Fibroblast of peridontal ligament (primary cell): ENCODE measurements around the gene TPO.
"Not testable (repeated sequence)": the region's sequence is repeated elsewhere in the genome, so short reads cannot be mapped to it uniquely, and the experiment has no call there.

ENCODE experiments used
- DNase-seq: peaks from one replicate; pipeline ENCODE4 v3.0.0-alpha.2; 2010; ENCODE audit errors: extremely low read depth

TPO gene

GRCh38 chr2:1405124-1405523 lies 8.1 kb upstream of the TPO start:
- no peak for DNase-seq

GRCh38 chr2:1405967-1406366 lies 7.3 kb upstream of the TPO start:
- no peak for DNase-seq

GRCh38 chr2:1406434-1406833 lies 6.8 kb upstream of the TPO start:
- DNase-seq = no peak

- DNase-seq = no peak
Measured at GRCh38 chr2:1407950-1408675, 5.2 kb upstream of the TPO start.

DNA sequence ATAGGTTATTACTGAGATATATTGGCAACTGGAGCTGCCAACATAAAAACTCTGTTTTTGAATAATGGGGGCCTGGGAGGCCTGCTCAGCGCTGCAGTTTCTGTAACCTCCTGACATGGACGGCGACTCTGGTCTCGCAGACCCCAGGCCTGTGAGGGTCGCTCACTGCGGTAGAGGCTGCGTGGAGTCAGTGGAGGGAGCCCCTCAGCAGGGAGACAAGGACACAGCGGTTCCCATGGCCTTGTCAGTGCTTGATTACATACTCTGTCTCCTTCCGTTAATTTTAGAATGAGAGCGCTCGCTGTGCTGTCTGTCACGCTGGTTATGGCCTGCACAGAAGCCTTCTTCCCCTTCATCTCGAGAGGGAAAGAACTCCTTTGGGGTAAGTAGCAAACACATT lies 858 bp downstream of the TPO start:
- DNase-seq = no peak

- DNase-seq = not testable (repeated sequence)
Measured at GRCh38 chr2:1414901-1415300, 1.6 kb downstream of the TPO start.

- DNase-seq = no peak
Measured at GRCh38 chr2:1415501-1415900, 2.2 kb downstream of the TPO start.

DNA sequence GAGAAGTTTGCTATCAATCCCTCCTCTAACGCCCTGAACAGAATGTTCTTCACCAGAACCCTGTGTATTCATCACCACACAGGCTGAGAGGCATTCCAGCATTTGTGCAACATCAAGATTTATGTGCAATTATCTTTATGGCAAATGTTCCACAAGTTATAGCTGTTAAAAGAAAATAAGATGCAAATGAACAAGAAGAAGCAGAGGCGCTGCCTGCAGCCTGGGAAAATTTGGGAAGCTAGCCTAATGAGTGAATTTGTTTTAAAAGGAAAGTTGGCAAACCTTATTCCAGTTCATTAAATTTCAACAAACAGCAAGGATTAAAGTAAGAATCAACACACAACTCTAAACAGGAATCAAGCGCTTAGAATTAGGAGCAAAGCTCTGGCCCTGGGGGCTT lies 5.3 kb downstream of the TPO start:
- no peak for DNase-seq

- DNase-seq = no peak
Measured at GRCh38 chr2:1420746-1421480, 7.7 kb downstream of the TPO start.

DNA sequence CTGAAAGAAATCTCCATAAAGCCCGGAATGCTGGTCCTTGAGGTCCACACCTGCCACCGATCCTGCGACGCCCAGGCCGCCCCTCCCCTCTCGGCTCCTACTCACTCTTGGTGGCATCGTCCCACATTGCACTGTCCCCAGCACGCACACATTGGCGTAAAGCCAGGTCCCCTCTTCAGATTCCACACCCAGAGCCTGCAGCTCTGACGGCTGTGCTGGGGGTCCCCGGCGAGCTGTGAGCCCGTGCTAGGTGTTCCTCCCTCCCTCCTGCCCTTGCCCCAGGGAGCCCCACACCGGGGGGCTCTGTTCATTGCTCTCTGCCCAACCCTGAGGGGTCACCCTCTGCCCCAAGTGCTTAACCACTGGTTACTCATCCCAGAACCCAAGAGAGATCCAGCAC lies 8.5 kb downstream of the TPO start:
- no peak for DNase-seq

- no peak for DNase-seq
Measured at GRCh38 chr2:1422131-1422530, 8.9 kb downstream of the TPO start.

DNA sequence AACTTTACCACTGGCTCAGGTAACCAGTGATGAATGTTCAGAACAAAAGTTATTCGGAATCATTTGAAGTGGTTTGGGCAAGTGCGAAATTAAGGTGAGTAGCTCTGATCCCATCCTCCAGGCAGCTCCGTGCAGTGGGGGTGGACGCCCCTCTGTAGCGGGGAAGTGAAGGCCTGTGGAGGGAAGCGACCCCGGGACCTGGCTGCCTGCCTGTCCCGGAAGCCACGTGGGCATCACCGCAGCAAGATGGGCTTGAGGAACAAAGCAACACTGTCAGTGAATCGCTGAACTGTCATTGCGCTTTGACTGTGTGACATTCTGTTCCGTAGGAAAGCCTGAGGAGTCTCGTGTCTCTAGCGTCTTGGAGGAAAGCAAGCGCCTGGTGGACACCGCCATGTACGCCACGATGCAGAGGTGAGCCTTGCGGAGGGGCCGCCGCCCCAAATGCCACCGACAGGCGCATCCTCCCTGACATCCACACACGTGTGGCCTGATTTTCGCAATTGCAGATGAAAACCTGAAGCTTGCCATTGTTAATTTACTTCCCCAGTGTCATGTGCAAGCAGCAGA lies 9.5 kb downstream of the TPO start:
- DNase-seq = no peak

GRCh38 chr2:1427086-1427485 lies 13.8 kb downstream of the TPO start:
- DNase-seq = no peak

- no peak for DNase-seq
Measured at GRCh38 chr2:1429895-1430294, 16.6 kb downstream of the TPO start.

DNA sequence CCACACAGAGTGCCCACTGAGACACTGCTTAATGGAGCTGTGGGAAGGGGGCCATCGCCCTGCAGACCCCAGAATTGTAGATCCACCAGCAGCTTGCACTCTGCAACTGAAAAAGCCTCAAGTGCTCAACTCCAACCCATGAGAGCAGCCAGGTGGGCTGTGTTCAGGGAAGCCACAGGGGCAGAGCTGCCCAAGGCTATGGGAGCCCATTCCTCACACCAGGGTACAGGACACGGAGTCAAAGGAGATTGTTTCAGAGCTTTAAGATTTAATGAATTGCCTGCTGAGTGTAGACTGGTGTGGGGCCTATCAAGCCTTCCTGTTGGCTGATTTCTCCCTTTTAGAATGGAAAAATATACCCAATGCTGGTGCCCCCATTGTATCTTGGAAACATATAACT lies 17.2 kb downstream of the TPO start:
- DNase-seq = no peak

DNA sequence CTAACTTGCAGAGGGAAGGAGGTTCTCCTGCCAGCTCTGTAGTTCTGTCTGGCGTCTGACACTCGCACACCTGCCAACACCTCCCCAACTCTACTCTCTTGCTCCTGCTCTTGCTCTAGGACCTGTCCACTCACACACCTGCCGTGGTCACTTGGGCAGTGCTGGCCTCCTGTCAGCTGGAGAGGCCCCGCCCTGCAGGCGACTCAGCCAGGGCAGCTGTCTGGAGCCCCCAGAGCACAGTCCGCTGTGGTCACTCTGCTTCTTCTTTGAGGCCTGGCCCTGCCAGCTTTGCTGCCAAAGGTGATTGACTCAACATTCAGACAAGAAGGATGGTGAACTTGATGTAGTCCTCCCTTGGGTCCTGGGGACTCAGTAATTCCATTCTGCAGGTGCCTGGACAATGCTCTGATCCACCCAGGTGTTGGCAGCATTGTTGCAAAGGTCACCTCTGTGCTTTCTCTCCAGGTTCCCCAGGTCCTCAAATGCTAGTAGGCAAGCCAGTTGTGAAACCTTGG lies 18.7 kb downstream of the TPO start:
- DNase-seq = no peak

- no peak for DNase-seq
Measured at GRCh38 chr2:1432726-1433125, 19.5 kb downstream of the TPO start.

DNA sequence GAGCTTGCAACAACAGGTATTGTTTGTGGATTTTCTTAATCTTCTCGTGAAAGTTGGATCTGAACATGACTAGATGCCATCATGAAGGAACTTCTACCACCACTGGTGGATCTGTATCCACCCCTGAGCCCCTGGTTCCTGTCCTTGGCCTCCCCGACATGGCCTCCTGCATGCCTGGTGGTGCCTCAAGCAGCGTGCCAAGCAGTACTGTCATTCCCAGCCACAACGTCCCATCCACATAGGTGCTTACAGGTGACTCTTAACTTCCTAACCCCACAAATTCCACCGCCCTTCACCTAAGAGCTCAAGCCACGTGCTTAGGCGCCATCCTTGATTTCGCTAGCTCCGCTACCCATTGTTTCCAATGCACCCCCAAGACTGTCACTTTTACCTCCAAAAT lies 23.1 kb downstream of the TPO start:
- DNase-seq = no peak

DNA sequence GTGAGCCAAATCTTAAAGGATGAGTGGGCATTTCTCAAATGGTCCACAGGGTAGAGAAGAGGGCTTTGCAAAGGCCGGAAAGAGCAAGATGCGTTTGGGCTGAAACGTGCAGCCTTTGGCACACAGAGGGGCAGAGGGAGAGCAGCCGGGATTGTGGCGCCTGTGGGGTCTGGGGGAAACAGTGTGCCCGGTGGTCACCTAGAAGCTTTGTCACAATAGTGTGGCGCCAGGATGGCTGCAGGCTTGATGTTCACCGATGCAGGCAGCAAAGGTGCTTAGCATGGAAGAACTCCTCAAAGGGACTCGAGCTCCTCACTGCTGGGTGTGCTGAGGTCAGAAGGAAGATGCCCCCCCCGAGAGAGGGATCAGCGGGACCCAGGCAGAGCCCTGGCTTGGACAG lies 23.8 kb downstream of the TPO start:
- no peak for DNase-seq

DNA sequence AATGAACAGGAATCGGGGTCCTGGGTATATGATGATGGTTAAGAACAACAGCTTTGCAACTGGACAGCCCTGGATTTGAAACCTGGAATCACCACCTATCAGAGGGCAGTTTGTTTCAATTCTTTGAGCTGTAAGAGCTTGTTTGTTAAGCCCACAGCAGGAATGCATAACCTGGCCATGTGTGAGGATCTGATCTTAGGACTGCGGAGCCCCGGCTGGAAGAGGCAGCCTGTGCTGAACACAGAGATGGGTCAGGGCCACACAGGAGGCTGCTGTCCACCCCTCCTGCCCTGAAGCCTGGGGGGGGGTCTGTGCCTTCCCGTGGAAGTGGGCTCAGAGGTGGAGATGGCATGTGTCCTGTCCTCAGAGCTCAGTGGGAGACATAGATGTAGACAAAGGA lies 24.3 kb downstream of the TPO start:
- DNase-seq = no peak

DNA sequence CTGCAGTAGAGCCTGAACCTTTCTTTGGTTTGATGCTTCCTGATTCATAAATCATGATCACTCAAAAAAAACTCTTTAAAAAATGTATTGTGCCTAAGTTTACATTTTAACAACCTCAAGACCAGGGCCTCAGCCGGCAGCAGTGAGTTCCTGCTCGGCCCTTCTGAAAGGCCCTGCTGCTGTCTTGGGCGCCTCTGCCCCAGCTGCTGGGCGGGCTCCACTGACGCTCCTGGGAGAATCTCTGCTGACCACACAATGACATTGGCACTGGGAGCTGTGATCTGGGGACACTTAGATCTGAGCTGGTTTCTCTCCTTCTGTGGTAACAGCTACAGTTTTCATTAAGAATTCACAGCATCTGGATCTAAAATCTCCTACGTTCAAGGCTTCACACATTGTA lies 25.7 kb downstream of the TPO start:
- no peak for DNase-seq

GRCh38 chr2:1440581-1440980 lies 27.3 kb downstream of the TPO start:
- no peak for DNase-seq

DNA sequence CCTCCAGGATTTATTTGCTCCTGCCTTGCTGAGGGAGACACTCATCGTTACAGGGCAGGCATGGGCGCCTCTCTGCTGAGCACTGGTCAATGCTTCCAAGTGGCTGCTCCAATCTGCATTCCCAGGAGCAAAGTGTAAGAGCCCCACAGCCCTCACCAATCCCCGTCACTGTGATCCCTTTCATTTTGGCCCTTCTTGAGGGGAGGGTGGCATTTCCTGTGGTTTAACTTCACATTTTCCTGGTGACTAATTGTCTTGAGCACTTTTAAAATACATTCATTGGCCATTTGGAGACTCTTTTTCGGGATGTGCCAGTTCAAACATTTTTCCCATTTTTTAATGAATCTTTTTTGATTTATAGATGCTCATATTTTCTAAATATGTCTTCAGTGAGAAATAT lies 33.0 kb downstream of the TPO start:
- DNase-seq = no peak
